Tibial nerve (tissue), 4 donors: ENCODE measurements around the gene CACNB3. TPM values are rescaled to one million over a fixed set of nuclear protein-coding genes. Genes with fewer than 3 reads are reported as not detected.

Source experiments
- DNase-seq, 2 donors: peaks; one replicate each; pipeline ENCODE4 v3.0.0-alpha.2; 2019; ENCODE audit warnings: low spot score in 2 of 2
- H3K27ac ChIP-seq, 4 donors: fragments of 200-600 bp; sonication (generic) in 3 of 4; one replicate each; pipeline ENCODE4 v1.5.1; 2017 to 2019; ENCODE audit warnings: mild to moderate bottlenecking in 1 of 4
- H3K27me3 ChIP-seq, 2 donors: fragments of 200-600 bp; sonication (generic) in 1 of 2; one replicate each; pipeline versions ENCODE4 v1.5.1 to v1.6.0; 2017 to 2019
- H3K36me3 ChIP-seq, 3 donors: fragments of 200-600 bp; sonication (generic); one replicate each; pipeline ENCODE4 v1.5.1; 2018 to 2019
- H3K4me1 ChIP-seq, 4 donors: fragments of 200-600 bp; sonication (generic) in 3 of 4; one replicate each; pipeline ENCODE4 v1.5.1; 2017 to 2019
- H3K4me3 ChIP-seq, 4 donors: fragments of 200-600 bp; sonication (generic) in 3 of 4; one replicate each; pipeline ENCODE4 v1.5.1; 2017 to 2019; ENCODE audit warnings: mild to moderate bottlenecking in 1 of 4, moderate library complexity in 1 of 4
- H3K9me3 ChIP-seq, 4 donors: fragments of 200-600 bp; sonication (generic) in 3 of 4; one replicate each; pipeline ENCODE4 v1.5.1; 2017 to 2019
- CTCF ChIP-seq, 5 experiments: fragments of 200-600 bp in 3 of 5; fragments of 450-650 bp in 2 of 5; sonication (generic) in 3 of 5; IDR thresholded peaks; one replicate each; pipeline ENCODE4 v1.5.1; 2016 to 2019; ENCODE audit warnings: antibody characterized with exemption in 5 of 5, mild to moderate bottlenecking in 3 of 5, moderate library complexity in 2 of 5
- EP300 ChIP-seq, 2 donors: sonication (generic); formaldehyde crosslinking; IDR thresholded peaks; one replicate each; pipeline ENCODE4 v1.6.1; 2017; ENCODE audit warnings: antibody characterized with exemption in 2 of 2, mild to moderate bottlenecking in 1 of 2
- POLR2A ChIP-seq, 2 donors: fragments of 450-650 bp; IDR thresholded peaks; one replicate each; pipeline ENCODE4 v1.6.1; 2017; ENCODE audit warnings: antibody characterized with exemption in 2 of 2, mild to moderate bottlenecking in 2 of 2, moderate library complexity in 2 of 2
- WGBS, 2 donors: methylation state at CpG; one replicate each; pipeline ENCODE4 v1.1.5; 2018; 5-methylcytosine and 5-hydroxymethylcytosine counted together
- total RNA-seq, 4 donors: library from RNA; depleted of rRNA; stranded (reverse); fragments of >200 nt; gene quantifications; one replicate each; pipeline ENCODE4 v1.1.0, GENCODE V29; 2016

The CACNB3 gene
- total RNA-seq, 4 donors from 2014 or later = 9.8 to 31.2 (median 20.7) TPM

GRCh38 chr12:48824905-48825304 is 6.6 kb downstream of the CACNB3 start:
- TF ChIP-seq CTCF (IDR thresholded peaks at IDR 0.05) (no peak), POLR2A (IDR thresholded peaks at IDR 0.05) (no peak), EP300 (IDR thresholded peaks at IDR 0.05) (no peak)
- no peak overlapping the region for H3K27ac ChIP-seq
- no peak for DNase-seq
- no peaks in the 10 kb centered on the region for H3K9me3 ChIP-seq
- H3K27me3 ChIP-seq = no peaks in the 10 kb centered on the region
- peaks cover 0 to 4% (median 0%) of the 10 kb centered on the region in 4 donors for H3K4me1 ChIP-seq
- WGBS, 2 donors = 91 to 93% methylated on average over 3 to 4 of the region's 4 CpGs
- H3K4me3 ChIP-seq = no peak overlapping the region
- peaks cover 3 to 63% (median 12%) of the 10 kb centered on the region in 3 donors for H3K36me3 ChIP-seq

GRCh38 chr12:48826209-48826855 is 8.0 kb downstream of the CACNB3 start:
- H3K27me3 ChIP-seq = no peaks in the 10 kb centered on the region
- WGBS, 2 donors = 79 to 81% methylated on average over 15 of the region's 15 CpGs
- no peaks in the 10 kb centered on the region for H3K4me1 ChIP-seq
- TF ChIP-seq POLR2A (IDR thresholded peaks at IDR 0.05) = no peak
- no peak for TF ChIP-seq CTCF (IDR thresholded peaks at IDR 0.05)
- no peak for TF ChIP-seq EP300 (IDR thresholded peaks at IDR 0.05)
- H3K4me3 ChIP-seq = no peak overlapping the region
- H3K36me3 ChIP-seq = peaks cover 3 to 77% (median 24%) of the 10 kb centered on the region in 3 donors
- no peak for DNase-seq
- H3K27ac ChIP-seq = no peak overlapping the region
- H3K9me3 ChIP-seq = no peaks in the 10 kb centered on the region

- WGBS, 2 donors = 80 to 89% methylated on average over 7 to 8 of the region's 8 CpGs
- DNase-seq = no peak
- TF ChIP-seq CTCF (IDR thresholded peaks at IDR 0.05) (no peak), POLR2A (IDR thresholded peaks at IDR 0.05) (no peak), EP300 (IDR thresholded peaks at IDR 0.05) (no peak)
- H3K27me3 ChIP-seq = no peaks in the 10 kb centered on the region
- no peaks in the 10 kb centered on the region for H3K9me3 ChIP-seq
- no peak overlapping the region for H3K4me3 ChIP-seq
- H3K27ac ChIP-seq = no peak overlapping the region
- no peaks in the 10 kb centered on the region for H3K4me1 ChIP-seq
- H3K36me3 ChIP-seq = peaks cover 3 to 84% (median 30%) of the 10 kb centered on the region in 3 donors
Measured at GRCh38 chr12:48827026-48827425, 8.7 kb downstream of the CACNB3 start.

GRCh38 chr12:48827513-48828096 is 9.3 kb downstream of the CACNB3 start:
- peaks cover 3 to 90% (median 34%) of the 10 kb centered on the region in 3 donors for H3K36me3 ChIP-seq
- H3K9me3 ChIP-seq = no peaks in the 10 kb centered on the region
- no peak overlapping the region for H3K27ac ChIP-seq
- H3K4me3 ChIP-seq = no peak overlapping the region
- WGBS, 2 donors = 88 to 95% methylated on average over 14 to 15 of the region's 17 CpGs
- no peaks in the 10 kb centered on the region for H3K27me3 ChIP-seq
- H3K4me1 ChIP-seq = no peaks in the 10 kb centered on the region
- no peak for TF ChIP-seq CTCF (IDR thresholded peaks at IDR 0.05)
- no peak for TF ChIP-seq EP300 (IDR thresholded peaks at IDR 0.05)
- TF ChIP-seq POLR2A (IDR thresholded peaks at IDR 0.05) = no peak
- DNase-seq = no peak

- H3K4me3 ChIP-seq = no peak overlapping the region
- peaks cover 3 to 97% (median 41%) of the 10 kb centered on the region in 3 donors for H3K36me3 ChIP-seq
- no peaks in the 10 kb centered on the region for H3K4me1 ChIP-seq
- WGBS, 2 donors = 44 to 80% methylated on average over 2 of the region's 2 CpGs
- H3K27ac ChIP-seq = no peak overlapping the region
- no peaks in the 10 kb centered on the region for H3K27me3 ChIP-seq
- TF ChIP-seq CTCF (IDR thresholded peaks at IDR 0.05) (no peak), POLR2A (IDR thresholded peaks at IDR 0.05) (no peak), EP300 (IDR thresholded peaks at IDR 0.05) (no peak)
- no peak for DNase-seq
- H3K9me3 ChIP-seq = no peaks in the 10 kb centered on the region
Measured at GRCh38 chr12:48828293-48828692, 10.0 kb downstream of the CACNB3 start.
